Endothelial cell of hepatic sinusoid (primary cell): ENCODE data around the gene SAMD1.
"Not testable (repeated sequence)": the region's sequence is repeated elsewhere in the genome, so short reads cannot be mapped to it uniquely, and the experiment has no call there.

Experiments
- in situ Hi-C: cut with HindIII; loops from 2 replicates; pipeline ENCODE4 v1.10.0; 2017; ENCODE audit warnings: low sequenced_read_pairs

Gene SAMD1

GRCh38 chr19:14063105-14063504, 27.4 kb downstream of the SAMD1 start:
- in situ Hi-C loops, result no loop called here

- in situ Hi-C loops, result no loop called here
Observed at GRCh38 chr19:14062558-14062855, 28.0 kb downstream of the SAMD1 start.

- in situ Hi-C loops, result no loop called here
Observed at GRCh38 chr19:14061751-14062557, 28.6 kb downstream of the SAMD1 start, which contains the start of gene PALM3. PALM3 (minus strand) TSS chr19:14062076; CDS start chr19:14061980, 96 bp downstream.

GRCh38 chr19:14061081-14061749, 29.3 kb downstream of the SAMD1 start:
- in situ Hi-C loops, result no loop called here

- in situ Hi-C loops, result no loop called here
Observed at GRCh38 chr19:14059652-14060155, 30.8 kb downstream of the SAMD1 start.

GRCh38 chr19:14059093-14059480, 31.5 kb downstream of the SAMD1 start:
- in situ Hi-C loops, result no loop called here

- in situ Hi-C loops, result no loop called here
Observed at GRCh38 chr19:14058182-14059092, 32.1 kb downstream of the SAMD1 start.

GRCh38 chr19:14056741-14057356, 33.7 kb downstream of the SAMD1 start:
- in situ Hi-C loops, result no loop called here

- in situ Hi-C loops, result no loop called here
Observed at GRCh38 chr19:14056069-14056666, 34.4 kb downstream of the SAMD1 start.

- in situ Hi-C loops, result no loop called here
Observed at GRCh38 chr19:14055396-14055795, 35.2 kb downstream of the SAMD1 start.

- in situ Hi-C loops, result no loop called here
Observed at GRCh38 chr19:14054721-14055120, 35.8 kb downstream of the SAMD1 start.

GRCh38 chr19:14054099-14054498, 36.5 kb downstream of the SAMD1 start:
- in situ Hi-C loops, result no loop called here

- in situ Hi-C loops, result no loop called here
Observed at GRCh38 chr19:14053500-14053899, 37.1 kb downstream of the SAMD1 start.

GRCh38 chr19:14053032-14053431, 37.5 kb downstream of the SAMD1 start:
- in situ Hi-C loops, result no loop called here

- in situ Hi-C loops, result no loop called here
Observed at GRCh38 chr19:14052470-14052869, 38.1 kb downstream of the SAMD1 start.

GRCh38 chr19:14051980-14052379, 38.6 kb downstream of the SAMD1 start:
- in situ Hi-C loops, result no loop called here

- in situ Hi-C loops, result not testable (repeated sequence)
Observed at GRCh38 chr19:14050961-14051360, 39.6 kb downstream of the SAMD1 start.

GRCh38 chr19:14050512-14050911, 40.0 kb downstream of the SAMD1 start:
- in situ Hi-C loops, result no loop called here

GRCh38 chr19:14048443-14049153, 42.0 kb downstream of the SAMD1 start:
- in situ Hi-C loops, result no loop called here

GRCh38 chr19:14047866-14048265, 42.7 kb downstream of the SAMD1 start:
- in situ Hi-C loops, result not testable (repeated sequence)
